Liver (tissue), 3 donors: ENCODE data around the gene INPP5A.

Experiments
- ATF3 ChIP-seq: IDR thresholded peaks from 2 replicates; pipeline ENCODE4 v1.6.1; 2016; ENCODE audit warnings: antibody characterized with exemption
- CTCF ChIP-seq: fragments of 150-350 bp; IDR thresholded peaks from 2 replicates; pipeline ENCODE4 v1.5.1; 2017; ENCODE audit warnings: improper control_type of control experiment, low read depth, low read length; ENCODE audit not compliant: missing input control
- EGR1 ChIP-seq, 2 donors: IDR thresholded peaks; 2 replicates each; pipeline ENCODE4 v1.6.1; 2016 to 2018; ENCODE audit warnings: antibody characterized with exemption in 2 of 2, low read depth in 2 of 2
- FOXA1 ChIP-seq: IDR thresholded peaks from 2 replicates; pipeline ENCODE4 v1.6.1; 2016; ENCODE audit warnings: antibody characterized with exemption
- GABPA ChIP-seq, 2 donors: IDR thresholded peaks in 1 of 2; conservative IDR thresholded peaks in 1 of 2; 2 replicates each; pipeline ENCODE4 v1.6.1; 2016; ENCODE audit warnings: antibody characterized with exemption in 2 of 2, mild to moderate bottlenecking in 1 of 2, moderate library complexity in 1 of 2
- JUND ChIP-seq, 2 donors: IDR thresholded peaks; 2 replicates each; pipeline ENCODE4 v1.6.1; 2016; ENCODE audit warnings: antibody characterized with exemption in 2 of 2
- MAX ChIP-seq: IDR thresholded peaks from 2 replicates; pipeline ENCODE4 v1.6.1; 2016; ENCODE audit warnings: antibody characterized with exemption
- NR2F2 ChIP-seq: IDR thresholded peaks from 2 replicates; pipeline ENCODE4 v1.6.1; 2016; ENCODE audit warnings: antibody characterized with exemption
- RAD21 ChIP-seq, 2 donors: IDR thresholded peaks; 2 replicates each; pipeline ENCODE4 v1.6.1; 2016; ENCODE audit warnings: antibody characterized with exemption in 2 of 2, mild to moderate bottlenecking in 2 of 2
- REST ChIP-seq: IDR thresholded peaks from 2 replicates; pipeline ENCODE4 v1.6.1; 2016; ENCODE audit warnings: antibody characterized with exemption, mild to moderate bottlenecking
- SP1 ChIP-seq: IDR thresholded peaks from 2 replicates; pipeline ENCODE4 v1.6.1; 2018; ENCODE audit warnings: antibody characterized with exemption, mild to moderate bottlenecking
- TAF1 ChIP-seq: conservative IDR thresholded peaks from 2 replicates; pipeline ENCODE4 v1.6.1; 2016; ENCODE audit warnings: antibody characterized with exemption, mild to moderate bottlenecking
- YY1 ChIP-seq: IDR thresholded peaks from 2 replicates; pipeline ENCODE4 v1.6.1; 2016; ENCODE audit warnings: antibody characterized with exemption, mild to moderate bottlenecking
- ZBTB33 ChIP-seq: IDR thresholded peaks from 2 replicates; pipeline ENCODE4 v1.6.1; 2016; ENCODE audit warnings: antibody characterized with exemption
- donor health status: healthy.
- donor health status: healthy.

GRCh38 chr10:132715776-132716680 is 178.4 kb downstream of the INPP5A start:
- TF ChIP-seq CTCF = no peak
- TF ChIP-seq MAX = no peak
- no peak for TF ChIP-seq REST
- TF ChIP-seq JUND (IDR thresholded peaks at IDR 0.05) = no peak
- TF ChIP-seq ZBTB33 = no peak
- TF ChIP-seq GABPA (IDR thresholded peaks at IDR 0.05 in 1 of 2, conservative IDR thresholded peaks at IDR 0.05 in 1 of 2) = no peak
- no peak for TF ChIP-seq FOXA1
- TF ChIP-seq RAD21 (IDR thresholded peaks at IDR 0.05) = no peak
- TF ChIP-seq SP1 = no peak
- TF ChIP-seq ATF3 = no peak
- no peak for TF ChIP-seq EGR1 (IDR thresholded peaks at IDR 0.05; ENCODE audit: low read depth in 2 of 2)
- no peak for TF ChIP-seq YY1
- TF ChIP-seq TAF1 = no peak
- no peak for TF ChIP-seq NR2F2
